ENCODE results near the gene MAPKAPK2.
A peak's percentile ranks its signal among the peaks of the same experiment; 100 is the strongest.
"Not testable (repeated sequence)": the region's sequence is repeated elsewhere in the genome, so short reads cannot be mapped to it uniquely, and the experiment has no call there.

MAPKAPK2 gene

DNA sequence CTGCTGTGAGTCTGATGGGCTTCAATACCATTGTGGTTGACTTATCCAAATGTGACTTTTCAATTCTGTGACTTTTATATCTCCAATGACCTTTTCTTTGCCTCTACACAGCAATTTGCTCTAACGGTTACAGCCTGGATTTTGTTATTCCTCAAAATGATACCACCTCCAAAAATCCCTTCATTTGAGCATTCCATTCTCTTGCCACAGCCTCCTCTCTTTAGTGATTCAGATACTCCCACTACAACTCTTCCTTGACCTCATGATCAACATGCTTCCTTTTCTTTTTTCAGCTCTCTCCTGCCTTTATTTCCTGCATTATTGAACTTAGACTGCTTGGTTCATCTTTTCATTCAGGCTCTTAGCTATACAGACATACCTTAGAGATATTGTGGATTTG lies 69.3 kb downstream of the MAPKAPK2 start:
- DNase-seq (ENCODE audit: insufficient read length, low spot score) (no peak), FAIRE-seq (no peak)
- no peak for TF ChIP-seq POLR2A (IDR thresholded peaks at IDR 0.05; ENCODE audit: low read depth, low read length)

DNA sequence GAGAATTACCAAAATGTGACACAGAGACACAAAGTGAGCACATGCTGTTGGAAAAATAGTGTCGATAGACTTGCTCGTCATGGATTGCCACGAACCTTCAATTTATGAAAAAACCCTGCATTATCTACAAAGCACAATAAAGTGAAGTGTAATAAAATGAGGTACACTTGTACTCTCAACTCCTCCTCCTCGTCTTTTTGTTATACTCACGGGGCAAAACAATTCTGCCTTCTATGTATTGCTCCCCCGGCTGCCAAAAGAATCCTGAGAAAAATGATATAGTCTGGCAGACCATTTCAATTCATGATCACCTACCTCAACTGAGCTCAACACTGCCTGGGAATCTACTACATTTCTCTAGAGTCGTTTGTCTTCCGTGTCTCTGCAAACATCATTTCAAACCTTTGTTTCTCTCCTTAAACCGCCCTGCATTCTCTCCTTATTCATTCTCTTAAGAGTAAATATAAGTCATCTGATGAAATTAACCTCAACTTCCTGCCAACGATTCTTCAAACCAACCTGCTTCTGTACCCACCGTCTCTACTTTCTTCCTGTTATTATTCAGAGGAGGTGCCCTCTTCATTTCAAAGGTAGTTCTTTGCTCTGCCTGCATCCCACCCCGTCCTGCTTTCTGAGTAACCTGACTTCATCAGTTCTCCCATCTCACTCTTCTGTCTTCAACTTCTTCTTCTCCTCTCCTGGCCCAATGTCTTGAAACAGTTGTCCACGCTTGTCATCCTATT lies 73.0 kb downstream of the MAPKAPK2 start:
- no peak for DNase-seq (ENCODE audit: insufficient read length, low spot score)
- no peak for TF ChIP-seq POLR2A (IDR thresholded peaks at IDR 0.05; ENCODE audit: low read depth, low read length)
- FAIRE-seq, result no peak

DNA sequence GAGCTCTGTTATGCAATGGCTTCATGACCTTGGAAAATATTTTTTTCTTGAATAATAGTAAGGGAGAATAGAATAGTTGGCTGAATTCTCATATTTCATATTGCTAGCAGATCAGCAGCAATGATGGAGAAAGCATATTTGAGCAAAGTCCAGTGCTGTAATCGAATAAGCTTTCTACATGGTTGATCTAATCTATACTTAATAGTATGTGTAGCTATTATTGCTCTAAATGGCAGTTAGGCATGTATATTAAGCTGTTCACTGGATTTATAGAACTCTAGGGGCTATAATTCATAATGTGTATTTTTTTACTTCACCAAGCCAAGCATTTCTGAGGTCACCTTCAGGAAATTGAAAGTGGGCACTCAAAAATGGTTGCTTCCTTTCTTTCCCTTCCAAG lies 75.9 kb downstream of the MAPKAPK2 start:
- DNase-seq (ENCODE audit: insufficient read length, low spot score), result no peak
- FAIRE-seq, result no peak
- TF ChIP-seq POLR2A (IDR thresholded peaks at IDR 0.05; ENCODE audit: low read depth, low read length), result no peak

DNA sequence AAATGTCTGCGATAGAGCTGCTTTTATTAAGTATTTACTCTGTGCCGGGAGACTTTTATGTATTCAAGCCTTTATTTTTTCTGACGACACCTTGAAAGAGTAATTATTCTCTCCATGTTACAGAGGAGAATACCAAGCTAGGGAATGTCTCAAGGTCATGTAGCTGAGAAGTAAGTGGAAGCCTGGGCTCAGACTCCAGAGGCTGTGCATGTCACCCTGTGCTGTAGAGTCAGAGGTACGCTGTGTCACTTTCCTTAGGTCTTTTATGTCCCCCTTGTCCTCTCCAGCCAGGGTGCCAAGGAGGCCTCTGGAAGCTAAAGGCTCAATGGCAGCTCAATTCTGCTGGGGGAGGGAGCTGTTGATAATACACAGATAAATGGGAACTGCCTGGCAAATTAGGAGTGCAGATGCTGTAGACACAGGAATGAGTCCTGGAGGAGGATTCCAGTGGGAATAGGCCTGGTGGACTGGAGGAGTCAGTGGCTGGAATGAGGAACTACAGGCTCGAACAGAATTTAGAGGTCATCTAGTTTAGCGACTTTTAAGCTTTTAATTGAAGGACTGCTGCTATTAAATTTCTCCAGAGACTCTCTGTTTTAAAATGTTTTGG lies 76.6 kb downstream of the MAPKAPK2 start:
- TF ChIP-seq POLR2A (IDR thresholded peaks at IDR 0.05; ENCODE audit: low read depth, low read length), result no peak
- no peak for FAIRE-seq
- no peak for DNase-seq (ENCODE audit: insufficient read length, low spot score)

DNA sequence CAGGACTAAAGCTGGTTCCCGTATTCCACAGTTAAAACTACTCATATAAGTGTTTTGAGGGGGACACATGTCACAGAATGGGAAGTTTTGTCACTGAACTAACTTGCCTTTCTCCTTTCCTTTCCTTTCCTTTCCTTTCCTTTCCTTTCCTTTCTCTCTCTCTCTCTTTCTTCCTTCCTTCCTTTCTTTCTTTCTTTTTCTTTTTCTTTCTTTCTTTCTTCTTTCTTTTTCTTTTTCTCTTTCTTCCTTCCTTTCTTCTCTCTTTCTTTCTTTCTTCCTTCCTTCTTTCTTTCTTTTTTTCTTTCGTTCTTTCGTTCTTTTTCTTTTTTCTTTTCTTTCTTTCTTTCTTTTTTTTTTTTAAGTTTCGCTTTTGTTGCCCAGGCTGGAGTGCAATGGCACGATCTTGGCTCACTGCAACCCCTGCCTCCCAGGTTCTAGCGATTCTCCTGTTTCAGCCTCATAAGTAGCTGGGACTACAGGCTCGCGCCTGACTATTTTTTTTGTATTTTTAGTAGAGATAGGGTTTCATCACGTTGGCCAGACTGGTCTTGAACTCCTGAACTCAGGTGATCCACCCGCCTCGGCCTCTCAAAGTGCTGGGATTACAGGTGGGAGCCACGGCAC lies 78.1 kb downstream of the MAPKAPK2 start:
- FAIRE-seq; DNase-seq (ENCODE audit: insufficient read length, low spot score): not testable (repeated sequence)

DNA sequence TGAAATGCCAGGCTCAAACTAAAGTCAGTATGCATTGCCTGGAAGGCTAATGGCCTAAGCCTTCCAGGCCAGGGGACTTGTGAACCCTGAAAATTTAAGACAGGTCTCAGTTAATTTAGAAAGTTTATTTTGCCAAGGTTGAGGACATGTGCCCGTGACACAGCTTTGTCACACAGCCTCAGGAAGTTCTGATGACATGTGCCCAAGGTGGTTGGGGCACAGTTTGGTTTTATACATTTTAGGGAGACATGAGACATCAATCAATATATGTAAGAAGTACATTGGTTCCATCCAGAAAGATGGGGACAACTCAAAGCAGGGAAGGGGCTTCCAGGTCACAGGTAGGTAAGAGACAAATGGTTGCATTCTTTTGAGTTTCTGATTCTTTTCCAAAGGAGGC lies 81.1 kb downstream of the MAPKAPK2 start:
- FAIRE-seq; DNase-seq (ENCODE audit: insufficient read length, low spot score): not testable (repeated sequence)

DNA sequence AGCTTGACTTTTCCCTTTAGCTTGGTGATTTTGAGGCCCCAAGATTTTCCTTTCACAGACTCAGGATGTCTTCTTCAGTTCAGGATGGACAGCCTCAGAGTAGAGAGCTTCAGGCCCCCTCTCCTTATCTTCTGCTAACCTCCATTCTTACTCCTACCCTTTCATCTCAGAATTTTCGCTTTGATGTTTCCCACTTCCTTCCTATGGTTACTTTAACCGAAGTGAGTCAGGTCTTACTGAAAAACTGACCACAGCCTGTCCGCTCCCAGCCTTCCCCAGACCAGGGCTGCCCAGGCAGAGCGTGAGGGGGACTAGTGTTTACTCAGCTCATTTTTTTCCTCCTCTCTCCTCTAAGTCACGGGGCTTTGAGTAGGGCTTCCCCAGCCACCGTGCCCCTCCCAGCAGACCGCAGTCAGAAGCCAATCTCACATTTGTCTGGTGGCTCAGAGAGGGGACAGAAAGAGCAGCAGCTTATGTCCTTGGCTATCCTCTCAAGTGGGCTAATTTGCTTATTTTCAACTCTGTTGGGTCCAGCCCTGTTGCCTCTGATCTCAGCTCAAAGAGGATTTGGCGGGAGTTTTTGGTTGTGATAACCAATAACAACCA lies 81.6 kb downstream of the MAPKAPK2 start:
- peak; percentile 65 for DNase-seq (ENCODE audit: insufficient read length, low spot score)
- FAIRE-seq, result peak; percentile 75
- no peak for TF ChIP-seq POLR2A (IDR thresholded peaks at IDR 0.05; ENCODE audit: low read depth, low read length)

DNA sequence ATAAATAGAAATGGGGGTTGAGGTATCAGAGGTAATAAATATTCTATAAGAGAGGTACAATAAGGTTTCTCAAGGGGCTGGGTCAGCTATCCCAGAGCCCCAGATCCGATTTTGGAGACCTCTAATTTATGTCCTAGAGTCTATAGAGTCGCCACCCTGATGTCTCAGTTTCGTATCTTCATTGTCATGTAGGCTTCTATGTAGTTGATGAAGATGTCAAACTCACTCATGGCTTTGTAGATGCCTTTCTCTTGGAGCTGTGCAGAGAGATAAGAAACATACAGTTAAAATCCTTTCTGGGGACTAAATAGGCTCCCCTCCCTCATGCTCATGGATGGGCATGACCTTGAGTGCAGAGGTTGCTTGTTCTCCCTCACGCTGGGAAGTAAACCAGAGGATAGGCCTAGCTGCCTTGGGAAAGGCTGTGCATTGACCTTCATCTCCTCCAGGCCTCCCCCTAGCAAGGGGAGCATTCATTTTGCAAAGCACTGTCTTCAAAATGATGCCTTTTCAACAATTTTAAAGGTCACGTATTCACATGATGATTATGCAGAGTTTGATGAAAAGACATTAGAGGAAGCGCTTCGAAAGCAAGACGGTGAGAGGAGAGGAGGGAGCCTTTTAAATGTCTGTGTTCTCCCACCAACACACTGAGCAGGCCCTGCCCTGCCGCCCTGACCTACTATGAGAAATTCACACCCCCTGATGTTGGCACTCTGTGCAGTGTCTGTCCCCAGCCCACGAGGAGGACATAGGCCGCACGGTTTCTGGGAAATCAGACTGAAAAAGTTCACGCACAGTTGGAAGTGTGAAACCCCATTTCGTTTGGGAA lies 84.0 kb downstream of the MAPKAPK2 start:
- FAIRE-seq (no peak), DNase-seq (ENCODE audit: insufficient read length, low spot score) (no peak)
- TF ChIP-seq POLR2A (IDR thresholded peaks at IDR 0.05; ENCODE audit: low read depth, low read length), result no peak

DNA sequence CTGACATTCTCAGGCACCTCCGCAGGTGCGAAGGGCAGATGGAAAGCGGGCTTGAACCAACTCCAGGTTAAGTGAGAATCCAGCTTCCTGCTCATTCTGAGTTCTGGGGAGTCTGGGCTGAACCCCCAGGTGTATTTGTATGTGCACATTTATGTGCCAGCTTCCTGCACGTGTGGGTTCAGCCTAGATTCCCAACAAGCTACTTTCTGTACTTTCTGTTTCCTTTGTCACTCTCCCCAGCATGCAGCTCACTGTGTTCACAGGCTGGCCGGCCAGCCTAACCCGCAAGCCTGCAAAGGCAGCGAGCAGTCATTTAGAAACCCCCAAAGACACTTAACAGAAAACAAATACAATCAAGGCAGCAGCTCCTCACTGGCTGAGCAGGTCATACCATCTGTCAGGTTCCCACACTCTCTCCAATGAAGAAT lies 84.6 kb downstream of the MAPKAPK2 start:
- no peak for FAIRE-seq
- TF ChIP-seq POLR2A (IDR thresholded peaks at IDR 0.05; ENCODE audit: low read depth, low read length), result no peak
- DNase-seq (ENCODE audit: insufficient read length, low spot score), result no peak

DNA sequence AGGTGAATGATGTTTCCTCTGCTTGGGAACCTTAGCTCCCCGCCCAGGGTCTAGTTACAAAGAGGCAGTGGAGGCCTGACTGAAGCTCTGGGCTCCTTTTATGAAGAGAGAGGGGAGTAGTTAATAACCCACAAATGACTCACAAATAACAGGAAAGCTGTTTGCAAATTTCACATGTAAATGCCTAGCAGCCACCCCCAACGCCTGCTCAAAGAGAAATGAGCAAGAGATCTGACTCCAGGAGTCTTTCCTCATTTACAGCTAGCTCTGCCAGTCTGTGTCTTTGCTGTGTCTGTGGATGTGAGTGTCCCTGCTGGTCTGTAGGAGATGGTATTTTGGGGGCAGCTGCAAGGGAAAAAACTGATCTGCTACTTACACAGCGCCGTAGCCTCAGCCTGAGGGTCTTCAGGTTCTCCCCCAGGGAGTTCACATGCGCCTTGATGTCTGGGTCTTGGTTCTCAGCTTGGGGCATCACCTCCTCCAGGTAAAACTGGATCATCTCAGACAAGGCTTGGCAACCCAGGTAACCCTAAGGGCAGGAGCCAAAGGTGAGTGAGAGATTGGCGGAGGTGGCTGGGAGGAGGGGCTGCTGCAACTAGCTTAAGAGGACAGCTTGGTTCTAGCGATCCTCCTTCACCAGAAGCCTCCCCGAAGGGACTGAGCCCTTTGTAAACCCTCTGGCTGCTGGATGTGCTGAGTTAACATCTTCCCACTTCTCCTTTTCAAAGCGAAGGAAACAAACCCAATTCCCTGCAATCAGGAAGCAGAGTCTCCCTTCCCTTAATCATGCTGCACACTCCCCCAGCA lies 86.0 kb downstream of the MAPKAPK2 start, which contains the start of gene IL19:
Gene IL19 (plus strand): TSS at position 243 of the 807 bp plus-strand sequence. CDS start 65,890 bp downstream, outside the sequence.
- no peak for TF ChIP-seq POLR2A (IDR thresholded peaks at IDR 0.05; ENCODE audit: low read depth, low read length)
- FAIRE-seq (no peak), DNase-seq (ENCODE audit: insufficient read length, low spot score) (no peak)

DNA sequence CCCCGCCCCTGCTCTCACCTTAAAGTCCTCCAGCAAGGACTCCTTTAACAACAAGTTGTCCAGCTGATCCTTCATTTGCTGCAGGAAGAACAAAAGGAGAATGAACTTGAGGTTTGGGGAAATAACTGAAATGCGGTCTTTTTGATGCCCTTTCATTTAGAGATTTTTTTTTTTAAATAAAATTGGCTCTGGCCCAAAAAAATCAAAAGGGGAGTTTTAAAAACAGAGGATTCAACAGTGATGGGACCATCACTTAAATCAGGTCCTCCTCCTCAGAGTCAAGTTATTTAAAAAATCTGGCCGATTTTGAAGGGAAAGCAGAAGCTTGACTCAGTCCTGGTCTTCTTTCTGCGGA lies 86.6 kb downstream of the MAPKAPK2 start:
- FAIRE-seq, result no peak
- DNase-seq (ENCODE audit: insufficient read length, low spot score), result no peak

DNA sequence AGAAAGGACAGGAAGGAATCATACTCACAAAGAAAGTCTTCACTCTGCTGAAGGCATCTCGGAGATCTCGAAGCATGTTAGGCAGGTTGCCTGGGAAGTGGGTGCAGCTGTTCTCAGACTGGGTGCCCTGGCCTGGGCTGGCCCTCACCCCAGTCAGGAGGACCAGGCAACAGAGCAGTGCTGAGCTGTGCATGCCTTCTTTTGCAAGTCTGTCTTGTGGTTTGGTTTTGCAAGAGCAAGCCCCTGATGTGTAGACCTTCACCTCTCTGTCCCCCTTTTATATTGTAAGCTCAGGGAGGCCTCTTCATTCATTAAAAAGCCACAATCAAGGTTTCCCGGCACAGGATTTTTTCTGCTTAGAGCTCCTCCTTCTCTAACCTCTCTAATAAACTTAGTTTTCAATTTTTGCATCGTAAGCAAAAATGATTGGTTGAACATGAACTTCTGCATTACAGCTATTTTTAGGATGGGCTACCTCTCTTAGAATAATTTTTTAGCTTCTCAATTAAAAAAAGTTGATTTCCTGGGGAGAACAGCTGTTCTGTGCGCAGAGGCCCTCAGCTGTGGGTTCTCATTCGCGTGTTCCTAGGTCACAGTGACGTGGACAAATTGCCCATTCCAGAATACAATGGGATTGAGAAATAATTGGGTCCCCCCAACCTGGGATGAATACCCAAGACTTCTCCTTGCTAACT lies 87.7 kb downstream of the MAPKAPK2 start, which contains the start of gene IL10:
Gene IL10 (minus strand): TSS at position 252 of the 695 bp plus-strand sequence. CDS start 59 bp downstream, at position 193.
- DNase-seq (ENCODE audit: insufficient read length, low spot score) (no peak), FAIRE-seq (no peak)
- TF ChIP-seq POLR2A (IDR thresholded peaks at IDR 0.05; ENCODE audit: low read depth, low read length), result no peak

More for the DNA sequence above, 86.6 kb downstream of the MAPKAPK2 start:
- no peak for TF ChIP-seq POLR2A (IDR thresholded peaks at IDR 0.05; ENCODE audit: low read depth, low read length)
